Neuronal stem cell (in vitro differentiated cells): ENCODE measurements around the gene CNTFR.

Experiments
- DNase-seq: peaks from one replicate; pipeline ENCODE4 v3.0.0-alpha.2; 2013; ENCODE audit warnings: low spot score
- H2AFZ ChIP-seq: one replicate; pipeline ENCODE4 v1.6.1; 2013; ENCODE audit warnings: mild to moderate bottlenecking, low read length, inconsistent platforms
- H2AK5ac ChIP-seq: 2 replicates; pipeline ENCODE4 v1.6.1; 2013; ENCODE audit warnings: low read depth, mild to moderate bottlenecking, inconsistent platforms, low read length, moderate library complexity, mixed read lengths
- H2BK120ac ChIP-seq: 2 replicates; pipeline ENCODE4 v1.6.1; 2013; ENCODE audit warnings: low read depth, mild to moderate bottlenecking, inconsistent platforms, low read length, moderate library complexity, mixed read lengths
- H2BK12ac ChIP-seq: one replicate; pipeline ENCODE4 v1.6.1; 2013; ENCODE audit warnings: low read length, inconsistent platforms
- H2BK15ac ChIP-seq: 2 replicates; pipeline ENCODE4 v1.6.1; 2013; ENCODE audit warnings: mild to moderate bottlenecking, low read length, inconsistent platforms, mixed read lengths
- H2BK5ac ChIP-seq: one replicate; pipeline ENCODE4 v1.6.1; 2013; ENCODE audit warnings: inconsistent platforms, mild to moderate bottlenecking, low read length, moderate library complexity
- H3K14ac ChIP-seq: one replicate; pipeline ENCODE4 v1.6.1; 2013; ENCODE audit warnings: low read length, inconsistent platforms
- H3K18ac ChIP-seq: 2 replicates; pipeline ENCODE4 v1.6.1; 2013; ENCODE audit warnings: low read length, inconsistent platforms
- H3K23ac ChIP-seq: 2 replicates; pipeline ENCODE4 v1.6.1; 2013; ENCODE audit warnings: low read depth, mild to moderate bottlenecking, mixed read lengths, low read length, inconsistent platforms; ENCODE audit not compliant: poor library complexity
- H3K27ac ChIP-seq: replicated peaks from 3 replicates; pipeline ENCODE4 v1.5.1; 2013; ENCODE audit warnings: low read length, inconsistent platforms
- H3K27me3 ChIP-seq, 3 experiments: 2 replicates each; pipeline ENCODE4 v1.6.1; 2013; ENCODE audit warnings: low read length in 3 of 3, mild to moderate bottlenecking in 2 of 3, inconsistent platforms in 1 of 3, low read depth in 1 of 3, mixed read lengths in 1 of 3, moderate library complexity in 1 of 3; ENCODE audit not compliant: control insufficient read depth in 3 of 3, insufficient read depth in 3 of 3
- H3K36me3 ChIP-seq, 2 donors: replicated peaks in 1 of 2; 2 replicates each; pipeline ENCODE4 v1.6.1; 2013; ENCODE audit warnings: low read length in 2 of 2; ENCODE audit not compliant: control insufficient read depth in 2 of 2, insufficient read depth in 2 of 2
- H3K4ac ChIP-seq: 2 replicates; pipeline ENCODE4 v1.6.1; 2013; ENCODE audit warnings: inconsistent platforms, mild to moderate bottlenecking, low read length, moderate library complexity
- H3K4me1 ChIP-seq, 2 donors: 1 replicate in 1 of 2; 2 replicates in 1 of 2; pipeline ENCODE4 v1.6.1; 2013; ENCODE audit warnings: low read length in 2 of 2, low read depth in 1 of 2; ENCODE audit not compliant: control insufficient read depth in 2 of 2, insufficient read depth in 1 of 2
- H3K4me2 ChIP-seq: one replicate; pipeline ENCODE4 v1.6.1; 2013; ENCODE audit warnings: mild to moderate bottlenecking, low read length, inconsistent platforms; ENCODE audit not compliant: insufficient read depth, poor library complexity, severe bottlenecking
- H3K4me3 ChIP-seq, 2 donors: 2 replicates each; pipeline ENCODE4 v1.5.1; 2013; ENCODE audit warnings: low read length in 2 of 2, mild to moderate bottlenecking in 2 of 2, inconsistent platforms in 1 of 2, moderate library complexity in 1 of 2
- H3K79me1 ChIP-seq: one replicate; pipeline ENCODE4 v1.6.1; 2013; ENCODE audit warnings: low read depth, mild to moderate bottlenecking, inconsistent platforms, low read length, moderate library complexity
- H3K9ac ChIP-seq: one replicate; pipeline ENCODE4 v1.6.1; 2013; ENCODE audit warnings: mild to moderate bottlenecking, low read depth, low read length, inconsistent platforms; ENCODE audit not compliant: poor library complexity
- H3K9me3 ChIP-seq, 2 donors: replicated peaks in 1 of 2; 2 replicates each; pipeline versions ENCODE3 to v1.6.1; 2013; ENCODE audit warnings: low read length in 2 of 2, mild to moderate bottlenecking in 2 of 2, inconsistent platforms in 1 of 2, low read depth in 1 of 2, mixed read lengths in 1 of 2, moderate library complexity in 1 of 2; ENCODE audit not compliant: control insufficient read depth in 2 of 2, insufficient read depth in 1 of 2
- H4K8ac ChIP-seq: one replicate; pipeline ENCODE4 v1.6.1; 2013; ENCODE audit warnings: low read depth, mild to moderate bottlenecking, inconsistent platforms, low read length, moderate library complexity
- H4K91ac ChIP-seq: one replicate; pipeline ENCODE4 v1.6.1; 2013; ENCODE audit warnings: low read length, low read depth, mild to moderate bottlenecking, inconsistent platforms; ENCODE audit not compliant: poor library complexity
- WGBS, 2 donors: extraction: QIAGEN DNeasy Blood & Tissue Kit; methylation state at CpG; one replicate each; pipeline ENCODE4 v1.1.7; 2013; ENCODE audit warnings: missing lambda C conversion rate in 2 of 2, mixed read lengths in 1 of 2; ENCODE audit not compliant: insufficient read length in 2 of 2, insufficient replicate concordance in 1 of 2; ENCODE audit errors: extremely low coverage in 2 of 2; 5-methylcytosine and 5-hydroxymethylcytosine counted together

The CNTFR gene

GRCh38 chr9:34634551-34635248 is 45.2 kb upstream of the CNTFR start:
- no CpG with 5 or more reads among the region's 3 CpGs for WGBS, 2 donors
- peaks cover 7 to 15% of the 10 kb centered on the region in 2 donors for H3K36me3 ChIP-seq
- peaks cover 8 to 35% of the 10 kb centered on the region in 2 donors for H3K4me1 ChIP-seq

DNA sequence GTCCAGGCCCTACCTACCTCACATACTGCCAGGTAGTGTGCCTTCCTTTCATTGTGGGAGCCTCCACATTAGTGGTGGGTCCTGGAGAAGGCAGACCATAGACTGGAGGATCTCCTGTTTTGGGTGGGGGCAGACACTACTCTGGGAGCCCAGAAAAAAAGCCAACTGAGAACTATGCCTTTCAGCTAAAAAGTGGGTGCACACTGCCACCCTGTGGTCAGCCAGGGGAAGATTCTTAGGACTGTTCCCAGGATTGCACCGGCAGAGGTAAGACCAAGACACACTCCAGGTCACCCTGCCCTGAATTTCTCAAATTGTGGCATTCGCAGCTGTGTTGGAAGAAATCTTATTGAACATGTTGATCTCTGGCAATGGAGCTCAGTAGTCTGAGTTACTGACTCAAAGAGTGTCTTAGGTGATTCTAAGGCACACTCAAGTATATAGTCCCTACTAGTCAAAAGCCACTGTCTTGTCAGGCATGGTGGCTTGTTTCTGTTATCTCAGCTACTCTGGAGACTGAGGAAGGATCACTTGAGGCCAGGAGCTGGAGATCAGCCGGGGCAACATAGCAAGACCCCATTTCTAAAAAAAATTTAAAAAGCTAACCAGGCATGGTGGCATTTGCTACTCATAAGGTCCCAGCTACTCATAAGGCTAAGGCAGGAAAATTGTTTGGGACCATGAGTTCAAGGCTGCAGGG is 44.5 kb upstream of the CNTFR start:
- no peak overlapping the region for H2BK120ac ChIP-seq
- no peak overlapping the region for H3K9ac ChIP-seq
- no peak overlapping the region for H3K18ac ChIP-seq
- H3K4me2 ChIP-seq, result no peak overlapping the region
- peaks cover 11 to 39% of the 10 kb centered on the region in 2 donors for H3K4me1 ChIP-seq
- peak; percentile 73 for DNase-seq
- no peak overlapping the region for H2AFZ ChIP-seq
- H3K27me3 ChIP-seq, result peaks cover 0 to 26% (median 5%) of the 10 kb centered on the region in 3 experiments
- no peak overlapping the region for H3K27ac ChIP-seq
- peaks cover 7 to 15% of the 10 kb centered on the region in 2 donors for H3K36me3 ChIP-seq
- H3K4ac ChIP-seq, result no peak overlapping the region
- H3K9me3 ChIP-seq, result no peaks in the 10 kb centered on the region
- no peak overlapping the region for H2BK5ac ChIP-seq
- peaks cover 14% of the 10 kb centered on the region for H3K79me1 ChIP-seq
- H4K91ac ChIP-seq, result no peak overlapping the region
- no peak overlapping the region for H2BK15ac ChIP-seq
- H3K4me3 ChIP-seq, result no peak overlapping the region
- H2BK12ac ChIP-seq, result no peak overlapping the region
- H4K8ac ChIP-seq, result no peak overlapping the region
- no CpG with 5 or more reads among the region's 3 CpGs for WGBS, 2 donors
- H3K14ac ChIP-seq, result no peak overlapping the region
- no peak overlapping the region for H3K23ac ChIP-seq
- H2AK5ac ChIP-seq, result no peak overlapping the region

More at GRCh38 chr9:34634551-34635248, 45.2 kb upstream of the CNTFR start:
- peaks cover 11% of the 10 kb centered on the region for H3K79me1 ChIP-seq
- H4K91ac ChIP-seq, result no peak overlapping the region
- H2BK15ac ChIP-seq, result no peak overlapping the region
- no peak overlapping the region for H4K8ac ChIP-seq
- H2BK120ac ChIP-seq, result no peak overlapping the region
- H3K4ac ChIP-seq, result no peak overlapping the region
- no peak overlapping the region for H3K4me2 ChIP-seq
- no peaks in the 10 kb centered on the region for H3K9me3 ChIP-seq
- H3K27ac ChIP-seq, result no peak overlapping the region
- H3K23ac ChIP-seq, result no peak overlapping the region
- H2AFZ ChIP-seq, result no peak overlapping the region
- peaks cover 0 to 19% (median 1%) of the 10 kb centered on the region in 3 experiments for H3K27me3 ChIP-seq
- no peak for DNase-seq
- no peak overlapping the region for H2BK5ac ChIP-seq
- no peak overlapping the region for H2AK5ac ChIP-seq
- no peak overlapping the region for H3K9ac ChIP-seq
- H3K4me3 ChIP-seq, result no peak overlapping the region
- no peak overlapping the region for H3K14ac ChIP-seq
- no peak overlapping the region for H3K18ac ChIP-seq
- no peak overlapping the region for H2BK12ac ChIP-seq

GRCh38 chr9:34633166-34633565 is 43.6 kb upstream of the CNTFR start:
- no peak overlapping the region for H3K4me2 ChIP-seq
- no peak overlapping the region for H3K4me3 ChIP-seq
- H2BK120ac ChIP-seq, result no peak overlapping the region

More at GRCh38 chr9:34633166-34633565, 43.6 kb upstream of the CNTFR start:
- Histone ChIP-seq H3K23ac (no peak overlapping the region), H2BK5ac (no peak overlapping the region), H4K8ac (no peak overlapping the region), H3K9me3 (no peaks in the 10 kb centered on the region), H3K4ac (no peak overlapping the region), H3K27me3 (peaks cover 0 to 34% (median 10%) of the 10 kb centered on the region in 3 experiments), H4K91ac (no peak overlapping the region), H3K79me1 (peaks cover 14% of the 10 kb centered on the region), H3K18ac (no peak overlapping the region), H2AK5ac (no peak overlapping the region), H2BK12ac (no peak overlapping the region), H3K4me1 (peaks cover 12 to 39% of the 10 kb centered on the region in 2 donors), H2AFZ (no peak overlapping the region), H2BK15ac (no peak overlapping the region), H3K27ac (peak overlapping the region; percentile 58), H3K36me3 (peaks cover 7 to 15% of the 10 kb centered on the region in 2 donors), H3K9ac (no peak overlapping the region), H3K14ac (no peak overlapping the region)
- no peak for DNase-seq
- no CpG with 5 or more reads among the region's 5 CpGs for WGBS, 2 donors
